Measurements from ENCODE around the gene MAD1L1. TPM values are rescaled to one million over a fixed set of nuclear protein-coding genes. Genes with fewer than 3 reads are reported as not detected.

Gene MAD1L1
- total and polyA plus RNA-seq, 2 of the 4 experiments (the other 2 are of a cell fraction): 29.0 to 40.9 TPM

- Histone ChIP-seq H3K79me1 (ENCODE audit: low read depth in 1 of 2, low read length in 2 of 2) (no peaks in the 10 kb centered on the region; a peak in 1 of 4 replicates), H2AK5ac (ENCODE audit: low read depth, low read length) (no peak overlapping the region), H2BK5ac (ENCODE audit: low read depth, low read length, poor library complexity, severe bottlenecking) (no peak overlapping the region), H2AK9ac (replicated peaks; ENCODE audit: low read depth, low read length, poor library complexity) (no peak overlapping the region), H2BK20ac (ENCODE audit: low read depth, low read length) (no peak overlapping the region), H3K4me1 (ENCODE audit: control insufficient read depth, insufficient read depth, low read length) (no peaks in the 10 kb centered on the region), H3K9me3 (ENCODE audit: control insufficient read depth, insufficient read depth, low read length) (no peaks in the 10 kb centered on the region), H2BK15ac (ENCODE audit: low read depth, low read length) (no peak overlapping the region), H3K9me1 (ENCODE audit: insufficient read depth, low read length) (peaks cover 5% of the 10 kb centered on the region), H3K27me3 (ENCODE audit: control insufficient read depth, insufficient read depth, low read length) (no peaks in the 10 kb centered on the region), H3K9ac (ENCODE audit: low read depth, low read length) (no peak overlapping the region), H4K5ac (ENCODE audit: low read depth, low read length) (no peak overlapping the region), H3K4me3 (ENCODE audit: insufficient read depth, low read depth, low read length) (no peak overlapping the region), H3K36me3 (ENCODE audit: control insufficient read depth, insufficient read depth, low read length) (no peaks in the 10 kb centered on the region), H3K4me2 (ENCODE audit: low read depth, low read length) (no peak overlapping the region), H3K14ac (replicated peaks; ENCODE audit: low read depth, low read length) (no peak overlapping the region), H4K20me1 (ENCODE audit: insufficient read depth, low read length) (no peaks in the 10 kb centered on the region; the same call in 1 of the 2 replicates), H3K27ac (ENCODE audit: insufficient read depth, low read length) (no peak overlapping the region), H3K4ac (ENCODE audit: low read depth, low read length) (no peak overlapping the region), H2BK120ac (ENCODE audit: low read depth, low read length) (no peak overlapping the region), H3K23ac (ENCODE audit: low read depth, low read length) (no peak overlapping the region), H4K8ac (ENCODE audit: low read depth in 2 of 2, low read length in 2 of 2) (no peak overlapping the region), H3K18ac (ENCODE audit: low read depth, low read length) (no peak overlapping the region), H3K56ac (ENCODE audit: extremely low read depth, insufficient read depth, low read length) (no peak overlapping the region), H2AFZ (replicated peaks; ENCODE audit: low read length, poor library complexity) (no peak overlapping the region), H4K91ac (ENCODE audit: insufficient read depth, low read depth, low read length) (no peak overlapping the region)
- 50% methylated on average over 3 of the region's 9 CpGs; no CpG with 5 or more reads in 1 of the 2 experiments for WGBS, 2 experiments (ENCODE audit: extremely low coverage in 2 of 2, insufficient read length in 1 of 2)
- DNase-seq (no peak), ATAC-seq (ENCODE audit: low read depth) (no peak)
- TF ChIP-seq MXI1 (IDR thresholded peaks at IDR 0.05; ENCODE audit: borderline replicate concordance, low read depth, low read length): no peak
- no peak for TF ChIP-seq POLR2A (IDR thresholded peaks at IDR 0.05; ENCODE audit: low read depth, low read length)
- TF ChIP-seq CHD1 (IDR thresholded peaks at IDR 0.05; ENCODE audit: low read depth, low read length): no peak
- no peak for TF ChIP-seq RCOR1 (IDR thresholded peaks at IDR 0.05; ENCODE audit: insufficient replicate concordance, low read length)
- no peak for TF ChIP-seq RAD21 (IDR thresholded peaks at IDR 0.05; ENCODE audit: low read length)
- TF ChIP-seq RFX5 (IDR thresholded peaks at IDR 0.05; ENCODE audit: low read depth, low read length): no peak
- no peak for TF ChIP-seq BHLHE40 (IDR thresholded peaks at IDR 0.05; ENCODE audit: low read depth, low read length)
- TF ChIP-seq ELK1 (IDR thresholded peaks at IDR 0.05; ENCODE audit: borderline replicate concordance, low read depth, low read length): no peak
- TF ChIP-seq MAFK (IDR thresholded peaks at IDR 0.05; ENCODE audit: low read depth, low read length): no peak
- no peak for TF ChIP-seq NFE2L2 (IDR thresholded peaks at IDR 0.05; ENCODE audit: low read depth, low read length)
- TF ChIP-seq USF2 (IDR thresholded peaks at IDR 0.05; ENCODE audit: low read depth, low read length): no peak
- TF ChIP-seq MAZ (IDR thresholded peaks at IDR 0.05; ENCODE audit: borderline replicate concordance, low read depth, low read length): no peak
- dilution Hi-C loops (cut with HindIII; ENCODE audit: low sequenced_read_pairs, unreplicated experiment): no loop called here
- BruUV-seq (replicated peaks): no TSS peak
- ChIA-PET CTCF (no interaction called here), POLR2A (ENCODE audit: unreplicated experiment) (no interaction called here)
- intact Hi-C loops (cut with micrococcal nuclease): loop anchor here (5.0 kb wide), 1 partner anchor 145 kb away; no protein-coding TSS in a partner anchor
- in situ Hi-C loops (cut with MboI; ENCODE audit: low sequenced_read_pairs): no loop called here
These were observed 420.8 kb downstream of the MAD1L1 start for GRCh38 chr7:1811850-1812508.
